ENCODE measurements around the gene WNT6. TPM values are rescaled to one million over a fixed set of nuclear protein-coding genes. Genes with fewer than 3 reads are reported as not detected.

WNT6 gene
- total and polyA plus RNA-seq, 4 donors: 0.08 to 0.54 (median 0.28) TPM

DNA sequence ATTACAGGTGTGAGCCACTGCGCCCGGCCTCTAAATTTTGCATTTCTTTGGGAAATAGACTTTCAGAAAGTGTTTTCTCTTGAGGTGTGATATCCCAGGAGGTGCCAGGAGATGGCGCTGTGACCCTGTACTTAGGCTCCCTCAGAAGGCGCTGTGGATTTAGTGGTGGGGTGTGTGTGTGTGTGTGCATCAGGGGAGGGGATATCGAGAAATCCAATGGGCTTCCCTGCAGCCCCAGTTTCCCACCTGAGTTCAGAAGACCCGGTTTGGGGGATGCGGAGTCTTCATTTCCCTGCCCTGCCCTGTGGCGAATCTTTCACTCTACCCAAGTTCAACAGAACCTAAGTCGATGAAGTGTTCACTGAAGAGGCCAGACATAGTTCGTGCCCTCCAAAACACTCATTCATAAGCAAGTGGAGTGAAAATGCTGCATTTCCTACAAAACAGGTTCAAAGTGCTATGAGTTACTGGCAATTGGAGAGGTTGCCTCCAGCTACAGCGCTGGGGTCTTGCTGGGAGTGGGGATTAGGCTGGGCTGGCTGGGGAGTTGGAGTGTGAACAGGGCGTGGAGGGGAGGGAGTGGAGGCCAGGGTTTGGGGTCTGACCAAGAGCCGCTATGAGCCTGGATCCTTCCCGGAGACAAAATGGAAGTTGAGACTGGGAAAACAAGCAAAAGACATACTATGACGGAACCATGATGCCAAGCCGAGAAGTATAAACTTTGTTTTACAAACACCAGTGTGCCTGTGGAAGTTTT lies 6.5 kb upstream of the WNT6 start:
- no peak overlapping the region for H3K4me3 ChIP-seq
- TF ChIP-seq, protein P1, sequence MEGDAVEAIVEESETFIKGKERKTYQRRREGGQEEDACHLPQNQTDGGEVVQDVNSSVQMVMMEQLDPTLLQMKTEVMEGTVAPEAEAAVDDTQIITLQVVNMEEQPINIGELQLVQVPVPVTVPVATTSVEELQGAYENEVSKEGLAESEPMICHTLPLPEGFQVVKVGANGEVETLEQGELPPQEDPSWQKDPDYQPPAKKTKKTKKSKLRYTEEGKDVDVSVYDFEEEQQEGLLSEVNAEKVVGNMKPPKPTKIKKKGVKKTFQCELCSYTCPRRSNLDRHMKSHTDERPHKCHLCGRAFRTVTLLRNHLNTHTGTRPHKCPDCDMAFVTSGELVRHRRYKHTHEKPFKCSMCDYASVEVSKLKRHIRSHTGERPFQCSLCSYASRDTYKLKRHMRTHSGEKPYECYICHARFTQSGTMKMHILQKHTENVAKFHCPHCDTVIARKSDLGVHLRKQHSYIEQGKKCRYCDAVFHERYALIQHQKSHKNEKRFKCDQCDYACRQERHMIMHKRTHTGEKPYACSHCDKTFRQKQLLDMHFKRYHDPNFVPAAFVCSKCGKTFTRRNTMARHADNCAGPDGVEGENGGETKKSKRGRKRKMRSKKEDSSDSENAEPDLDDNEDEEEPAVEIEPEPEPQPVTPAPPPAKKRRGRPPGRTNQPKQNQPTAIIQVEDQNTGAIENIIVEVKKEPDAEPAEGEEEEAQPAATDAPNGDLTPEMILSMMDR (IDR thresholded peaks at IDR 0.05; ENCODE audit: control extremely low read depth, extremely low read depth): peak; percentile 24
- ATAC-seq (ENCODE audit: insufficient read depth, low FRiP score) (peak; percentile 69), DNase-seq (peak; percentile 61 to 75 (median 68))
- H3K27ac ChIP-seq (ENCODE audit: low read depth in 1 of 2, low read length in 1 of 2): no peak overlapping the region
- WGBS, 2 donors: 20% methylated on average over 16 of the region's 16 CpGs
- H3K9me3 ChIP-seq (ENCODE audit: control insufficient read depth in 4 of 4, insufficient read depth in 3 of 4, low read length in 3 of 4): peaks cover 0 to 2% (median 0%) of the 10 kb centered on the region in 4 donors
- peaks cover 4 to 55% (median 49%) of the 10 kb centered on the region in 3 donors for H3K27me3 ChIP-seq (ENCODE audit: control insufficient read depth in 3 of 3, insufficient read depth in 3 of 3, low read length in 2 of 3)
- peaks cover 0 to 5% (median 0%) of the 10 kb centered on the region in 5 donors for H3K4me1 ChIP-seq (ENCODE audit: control insufficient read depth in 5 of 5, insufficient read depth in 5 of 5, low read length in 5 of 5)
- no peak overlapping the region for H3K9ac ChIP-seq (ENCODE audit: insufficient read depth in 1 of 2, low read length in 2 of 2)
- H3K36me3 ChIP-seq (ENCODE audit: control insufficient read depth in 4 of 4, insufficient read depth in 4 of 4, low read length in 4 of 4): no peaks in the 10 kb centered on the region

DNA sequence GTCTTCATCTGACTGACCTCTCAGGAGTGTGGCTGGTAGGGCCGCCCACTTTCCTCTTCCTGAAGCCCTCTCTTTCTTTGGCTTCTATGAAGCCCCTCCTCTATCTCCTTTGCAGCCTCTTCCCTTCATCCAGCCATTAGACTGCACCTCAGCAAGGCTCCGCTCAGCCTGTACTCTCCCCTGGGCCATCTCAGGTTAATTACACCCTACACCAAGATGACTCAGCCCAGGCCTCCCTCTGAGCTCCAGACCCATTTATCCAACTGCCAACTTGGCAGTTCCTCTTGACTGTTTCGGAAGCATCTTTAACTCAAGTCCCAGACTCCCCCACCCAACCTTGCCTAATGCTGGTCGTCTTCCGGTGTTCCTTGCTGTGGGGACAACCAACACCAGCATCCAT lies 5.8 kb upstream of the WNT6 start:
- Histone ChIP-seq H3K9ac (ENCODE audit: insufficient read depth in 1 of 2, low read length in 2 of 2) (no peak overlapping the region), H3K36me3 (ENCODE audit: control insufficient read depth in 4 of 4, insufficient read depth in 4 of 4, low read length in 4 of 4) (no peaks in the 10 kb centered on the region), H3K4me3 (no peak overlapping the region), H3K9me3 (ENCODE audit: control insufficient read depth in 4 of 4, insufficient read depth in 3 of 4, low read length in 3 of 4) (peaks cover 0 to 2% (median 0%) of the 10 kb centered on the region in 4 donors), H3K27ac (ENCODE audit: low read depth in 1 of 2, low read length in 1 of 2) (no peak overlapping the region), H3K4me1 (ENCODE audit: control insufficient read depth in 5 of 5, insufficient read depth in 5 of 5, low read length in 5 of 5) (peaks cover 0 to 5% (median 0%) of the 10 kb centered on the region in 5 donors), H3K27me3 (ENCODE audit: control insufficient read depth in 3 of 3, insufficient read depth in 3 of 3, low read length in 2 of 3) (peaks cover 4 to 62% (median 56%) of the 10 kb centered on the region in 3 donors)
- no peak for ATAC-seq (ENCODE audit: insufficient read depth, low FRiP score)
- TF ChIP-seq, protein P1 (IDR thresholded peaks at IDR 0.05; ENCODE audit: control extremely low read depth, extremely low read depth): no peak
- 31 to 36% methylated on average over 5 of the region's 5 CpGs for WGBS, 2 donors
- DNase-seq: no peak

DNA sequence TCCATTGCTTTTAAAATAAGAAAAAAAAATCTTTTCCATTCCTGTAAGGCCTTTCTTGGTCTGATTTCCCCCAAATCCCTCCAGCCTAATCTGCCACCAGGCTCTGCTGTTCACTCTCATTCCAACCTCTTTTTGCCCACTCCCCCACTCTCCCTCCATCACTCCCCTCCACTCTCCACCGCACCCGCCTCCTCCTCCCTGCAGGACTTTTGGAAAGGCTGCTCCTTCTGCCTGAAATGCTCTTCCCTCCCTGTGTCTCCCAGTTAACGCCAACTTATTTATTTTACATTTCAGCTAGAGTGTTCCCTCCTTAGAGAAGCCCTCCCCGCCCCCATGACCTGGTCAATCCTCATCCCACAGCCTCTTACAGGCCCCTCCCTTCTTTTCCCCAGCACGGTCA lies 4.7 kb upstream of the WNT6 start:
- Histone ChIP-seq H3K4me1 (ENCODE audit: control insufficient read depth in 5 of 5, insufficient read depth in 5 of 5, low read length in 5 of 5) (peaks cover 0 to 5% (median 0%) of the 10 kb centered on the region in 5 donors), H3K4me3 (no peak overlapping the region), H3K36me3 (ENCODE audit: control insufficient read depth in 4 of 4, insufficient read depth in 4 of 4, low read length in 4 of 4) (no peaks in the 10 kb centered on the region), H3K27ac (ENCODE audit: low read depth in 1 of 2, low read length in 1 of 2) (no peak overlapping the region), H3K9ac (ENCODE audit: insufficient read depth in 1 of 2, low read length in 2 of 2) (no peak overlapping the region), H3K27me3 (ENCODE audit: control insufficient read depth in 3 of 3, insufficient read depth in 3 of 3, low read length in 2 of 3) (peaks cover 4 to 63% (median 60%) of the 10 kb centered on the region in 3 donors), H3K9me3 (ENCODE audit: control insufficient read depth in 4 of 4, insufficient read depth in 3 of 4, low read length in 3 of 4) (peaks cover 0 to 2% (median 0%) of the 10 kb centered on the region in 4 donors)
- TF ChIP-seq, protein P1 (IDR thresholded peaks at IDR 0.05; ENCODE audit: control extremely low read depth, extremely low read depth): no peak
- WGBS, 2 donors: 47 to 48% methylated on average over 5 of the region's 5 CpGs
- DNase-seq (no peak), ATAC-seq (ENCODE audit: insufficient read depth, low FRiP score) (no peak)
